ENCODE data around the gene PI4KA. TPM values are rescaled to one million over a fixed set of nuclear protein-coding genes. Genes with fewer than 3 reads are reported as not detected.
"Not testable (repeated sequence)": the region's sequence is repeated elsewhere in the genome, so short reads cannot be mapped to it uniquely, and the experiment has no call there.

The PI4KA gene
- total RNA-seq, 2 donors from 2014 or later = 46.7 to 55.1 TPM

DNA sequence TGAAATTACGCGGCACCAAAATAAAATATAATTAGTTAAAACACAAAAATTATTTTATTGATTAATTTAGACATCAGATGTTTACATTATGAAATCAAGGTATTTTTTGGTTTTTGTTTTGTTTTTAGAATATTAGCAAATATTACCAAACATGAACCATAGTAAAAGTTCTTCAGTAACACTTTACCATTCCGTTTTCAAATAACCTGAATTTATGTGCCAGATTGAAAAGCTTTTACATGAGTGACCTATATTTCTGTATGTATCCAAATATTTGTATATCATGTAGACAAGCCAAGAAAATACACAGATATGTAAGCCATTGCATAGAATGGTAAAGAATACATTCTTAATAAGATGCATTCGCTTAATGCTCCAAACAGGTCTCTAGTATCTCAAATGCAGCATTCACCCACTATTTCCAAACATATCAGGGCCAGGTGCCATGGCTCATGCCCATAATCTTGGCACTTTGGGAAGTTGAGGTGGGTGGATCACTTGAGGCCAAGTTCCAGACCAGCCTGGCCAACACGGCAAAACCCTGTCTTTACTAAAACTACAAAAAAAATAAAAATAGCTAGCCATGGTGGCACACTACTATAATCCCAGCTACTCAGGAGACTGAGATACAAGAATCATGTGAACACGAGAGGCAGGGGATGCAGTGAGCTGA lies 187.1 kb downstream of the PI4KA start:
- Histone ChIP-seq H3K27me3 (peaks cover 0 to 8% of the 10 kb centered on the region in 2 donors), H3K4me3 (no peak overlapping the region), H3K4me1 (no peaks in the 10 kb centered on the region), H3K27ac (no peak overlapping the region), H3K36me3 (no peaks in the 10 kb centered on the region), H3K9me3 (no peaks in the 10 kb centered on the region)
- DNase-seq (ENCODE audit: low spot score) = no peak
- TF ChIP-seq, protein P1, sequence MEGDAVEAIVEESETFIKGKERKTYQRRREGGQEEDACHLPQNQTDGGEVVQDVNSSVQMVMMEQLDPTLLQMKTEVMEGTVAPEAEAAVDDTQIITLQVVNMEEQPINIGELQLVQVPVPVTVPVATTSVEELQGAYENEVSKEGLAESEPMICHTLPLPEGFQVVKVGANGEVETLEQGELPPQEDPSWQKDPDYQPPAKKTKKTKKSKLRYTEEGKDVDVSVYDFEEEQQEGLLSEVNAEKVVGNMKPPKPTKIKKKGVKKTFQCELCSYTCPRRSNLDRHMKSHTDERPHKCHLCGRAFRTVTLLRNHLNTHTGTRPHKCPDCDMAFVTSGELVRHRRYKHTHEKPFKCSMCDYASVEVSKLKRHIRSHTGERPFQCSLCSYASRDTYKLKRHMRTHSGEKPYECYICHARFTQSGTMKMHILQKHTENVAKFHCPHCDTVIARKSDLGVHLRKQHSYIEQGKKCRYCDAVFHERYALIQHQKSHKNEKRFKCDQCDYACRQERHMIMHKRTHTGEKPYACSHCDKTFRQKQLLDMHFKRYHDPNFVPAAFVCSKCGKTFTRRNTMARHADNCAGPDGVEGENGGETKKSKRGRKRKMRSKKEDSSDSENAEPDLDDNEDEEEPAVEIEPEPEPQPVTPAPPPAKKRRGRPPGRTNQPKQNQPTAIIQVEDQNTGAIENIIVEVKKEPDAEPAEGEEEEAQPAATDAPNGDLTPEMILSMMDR (IDR thresholded peaks at IDR 0.05) = no peak

GRCh38 chr22:20670457-20671261 lies 188.0 kb downstream of the PI4KA start:
- H3K4me3 ChIP-seq; H3K9me3 ChIP-seq; DNase-seq (ENCODE audit: low spot score); H3K4me1 ChIP-seq; H3K27ac ChIP-seq; H3K27me3 ChIP-seq; H3K36me3 ChIP-seq: not testable (repeated sequence)

DNA sequence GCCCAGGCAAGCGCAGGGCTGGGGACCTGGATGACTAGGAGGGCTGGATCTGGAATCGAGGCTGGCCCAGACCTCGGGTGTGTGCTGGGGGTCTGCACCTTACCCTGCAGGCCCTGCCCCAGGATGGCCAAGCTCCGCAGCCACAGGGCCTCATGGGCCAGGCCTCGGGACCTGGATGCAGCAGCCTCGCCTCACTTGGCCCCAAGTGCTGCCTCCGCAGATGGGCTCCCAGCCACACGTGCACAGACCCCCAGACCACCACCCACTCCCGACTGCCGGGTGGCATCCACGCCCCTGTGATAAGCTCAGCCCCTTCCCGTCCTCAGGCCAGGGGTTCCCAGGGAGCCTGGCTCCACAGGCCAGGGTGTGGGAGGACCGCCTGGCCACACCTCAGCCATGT lies 188.7 kb downstream of the PI4KA start:
- not testable (repeated sequence) for H3K27ac ChIP-seq; H3K9me3 ChIP-seq; H3K4me3 ChIP-seq; H3K27me3 ChIP-seq; H3K36me3 ChIP-seq; DNase-seq (ENCODE audit: low spot score); H3K4me1 ChIP-seq

GRCh38 chr22:20669471-20669870 lies 189.1 kb downstream of the PI4KA start:
- H3K36me3 ChIP-seq; H3K4me1 ChIP-seq; H3K9me3 ChIP-seq; H3K4me3 ChIP-seq; DNase-seq (ENCODE audit: low spot score); H3K27ac ChIP-seq; H3K27me3 ChIP-seq: not testable (repeated sequence)

- not testable (repeated sequence) for DNase-seq (ENCODE audit: low spot score); H3K27me3 ChIP-seq; H3K27ac ChIP-seq; H3K36me3 ChIP-seq; H3K4me3 ChIP-seq; H3K4me1 ChIP-seq; H3K9me3 ChIP-seq
These were observed 189.8 kb downstream of the PI4KA start for GRCh38 chr22:20668769-20669168.

DNA sequence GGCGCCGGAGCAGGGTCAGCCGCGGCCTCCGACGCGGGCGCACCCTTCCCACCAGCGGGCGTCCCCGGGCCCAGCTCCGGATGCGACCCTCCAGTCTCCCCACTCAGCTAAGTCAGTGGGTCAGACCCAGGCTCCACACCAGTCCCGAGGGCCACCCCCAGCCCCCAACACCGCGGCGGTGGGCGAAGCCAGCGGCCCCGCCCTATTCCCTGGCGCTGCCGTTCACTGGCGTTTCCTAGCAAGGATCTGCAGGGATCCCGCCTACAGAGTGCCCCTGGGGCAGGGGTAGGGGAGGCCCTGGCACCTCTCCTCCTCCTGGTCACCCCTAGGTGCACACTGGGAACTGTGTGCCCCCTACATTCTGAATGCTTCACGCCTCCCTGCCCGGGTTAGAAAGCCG lies 190.4 kb downstream of the PI4KA start:
- not testable (repeated sequence) for H3K27ac ChIP-seq; H3K9me3 ChIP-seq; DNase-seq (ENCODE audit: low spot score); H3K36me3 ChIP-seq; H3K4me3 ChIP-seq; H3K4me1 ChIP-seq; H3K27me3 ChIP-seq

GRCh38 chr22:20667548-20667947 lies 191.1 kb downstream of the PI4KA start:
- not testable (repeated sequence) for H3K27ac ChIP-seq; H3K27me3 ChIP-seq; H3K4me1 ChIP-seq; H3K36me3 ChIP-seq; DNase-seq (ENCODE audit: low spot score); H3K4me3 ChIP-seq
- peaks cover 0 to 12% of the 10 kb centered on the region in 2 donors for H3K9me3 ChIP-seq

DNA sequence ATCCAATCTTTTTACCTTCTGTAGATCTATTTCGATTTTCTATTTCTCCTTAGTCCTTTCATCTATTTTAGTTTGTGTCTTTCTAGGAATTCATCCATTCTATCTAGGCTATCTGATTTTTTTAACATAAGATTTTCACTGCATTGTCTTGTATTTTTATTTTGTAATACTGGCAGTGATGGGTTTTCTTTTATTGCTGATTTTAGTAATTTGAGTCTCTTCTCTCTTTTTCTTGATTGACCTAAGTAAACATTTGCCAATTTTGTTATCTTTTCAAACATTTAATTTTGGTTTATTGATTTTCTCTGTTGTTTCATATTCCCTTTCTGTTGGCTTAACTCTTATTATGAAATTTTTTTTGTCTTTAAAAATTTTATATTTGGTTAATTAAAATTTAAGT lies 192.1 kb downstream of the PI4KA start:
- Histone ChIP-seq H3K4me3 (no peak overlapping the region), H3K36me3 (no peaks in the 10 kb centered on the region), H3K27ac (no peak overlapping the region), H3K4me1 (no peaks in the 10 kb centered on the region), H3K9me3 (peaks cover 0 to 14% of the 10 kb centered on the region in 2 donors), H3K27me3 (peaks cover 0 to 8% of the 10 kb centered on the region in 2 donors)
- TF ChIP-seq, protein P1 (IDR thresholded peaks at IDR 0.05) = no peak
- no peak for DNase-seq (ENCODE audit: low spot score)

GRCh38 chr22:20664594-20664959 lies 194.0 kb downstream of the PI4KA start:
- no peak overlapping the region for H3K4me3 ChIP-seq
- H3K36me3 ChIP-seq = no peaks in the 10 kb centered on the region
- no peak for DNase-seq (ENCODE audit: low spot score)
- no peak overlapping the region for H3K27ac ChIP-seq
- TF ChIP-seq, protein P1 (IDR thresholded peaks at IDR 0.05) = no peak
- no peaks in the 10 kb centered on the region for H3K27me3 ChIP-seq
- H3K4me1 ChIP-seq = no peaks in the 10 kb centered on the region
- peaks cover 0 to 14% of the 10 kb centered on the region in 2 donors for H3K9me3 ChIP-seq
